Lung (tissue), 16 donors: ENCODE results near the gene PADI4. TPM values are rescaled to one million over a fixed set of nuclear protein-coding genes. Genes with fewer than 3 reads are reported as not detected.

Experiments
- ATAC-seq: fragments of 200-7000 bp; cut with Tn5 transposase; one replicate; pipeline ENCODE4 v1.9.1; 2020; ENCODE audit warnings: moderate number of reproducible peaks; ENCODE audit not compliant: insufficient read depth, low FRiP score
- DNase-seq, 3 donors: peaks; one replicate each; pipeline ENCODE4 v3.0.0-alpha.2; 2013 to 2017
- H3K27ac ChIP-seq, 2 donors: one replicate each; pipeline ENCODE4 v1.5.1; 2013; ENCODE audit warnings: mild to moderate bottlenecking in 2 of 2, moderate library complexity in 2 of 2, control low read depth in 1 of 2, inconsistent platforms in 1 of 2, low read depth in 1 of 2, low read length in 1 of 2
- H3K27me3 ChIP-seq, 3 donors: one replicate each; pipeline ENCODE4 v1.5.1; 2013; ENCODE audit warnings: low read length in 2 of 3; ENCODE audit not compliant: control insufficient read depth in 3 of 3, insufficient read depth in 3 of 3
- H3K36me3 ChIP-seq, 4 donors: one replicate each; pipeline ENCODE4 v1.5.1; 2013; ENCODE audit warnings: low read length in 4 of 4, mild to moderate bottlenecking in 1 of 4, moderate library complexity in 1 of 4; ENCODE audit not compliant: control insufficient read depth in 4 of 4, insufficient read depth in 4 of 4
- H3K4me1 ChIP-seq, 5 donors: one replicate each; pipeline ENCODE4 v1.5.1; 2013; ENCODE audit warnings: low read length in 5 of 5, mild to moderate bottlenecking in 2 of 5, moderate library complexity in 1 of 5; ENCODE audit not compliant: control insufficient read depth in 5 of 5, insufficient read depth in 5 of 5
- H3K4me3 ChIP-seq: one replicate; pipeline ENCODE4 v1.5.1; 2013; ENCODE audit warnings: mild to moderate bottlenecking, control low read depth, moderate library complexity
- H3K9ac ChIP-seq, 2 donors: one replicate each; pipeline ENCODE4 v1.5.1; 2013; ENCODE audit warnings: low read length in 2 of 2, control low read depth in 1 of 2; ENCODE audit not compliant: insufficient read depth in 1 of 2
- H3K9me3 ChIP-seq, 4 donors: one replicate each; pipeline ENCODE4 v1.5.1; 2013; ENCODE audit warnings: low read length in 3 of 4, mild to moderate bottlenecking in 1 of 4, moderate library complexity in 1 of 4; ENCODE audit not compliant: control insufficient read depth in 4 of 4, insufficient read depth in 3 of 4
- CTCF ChIP-seq: IDR thresholded peaks from 2 replicates; pipeline ENCODE4 v1.5.1; 2012; ENCODE audit warnings: mild to moderate bottlenecking; ENCODE audit errors: control extremely low read depth, extremely low read depth
- WGBS, 2 donors: extraction: QIAGEN DNeasy Blood & Tissue Kit; methylation state at CpG; one replicate each; pipeline ENCODE4 v1.1.7; 2013; 5-methylcytosine and 5-hydroxymethylcytosine counted together
- long read RNA-seq, 5 donors: transcript quantifications; one replicate each; lab custom pipeline, GENCODE V29; 2026
- polyA plus RNA-seq, 2 donors: library from polyadenylated mRNA; stranded (reverse); fragments of 200-250 nt; gene quantifications; one replicate each; pipeline ENCODE4 v1.2.1, GENCODE V29; 2013
- total RNA-seq, 2 donors: library from RNA; depleted of rRNA in 1 of 2; stranded (reverse); fragments of >200 nt in 1 of 2; gene quantifications; one replicate each; pipeline ENCODE4 v1.2.1, GENCODE V29; 2014 to 2021
- donor health status: control.
- donor health status: control.
- donor health status: Bipolar disorder and iron deficiency.
- donor health status: healthy.
- donor health status: DM: yes; HTN: yes; CAD: no.

PADI4 gene
- 10 to 100 TPM; 12.4 to 16.0 TPM for total RNA-seq
- polyA plus RNA-seq: 10 to 100 TPM in 1 of 2 donors, 1 to 10 TPM in 1; 1.7 to 22.5 TPM
- long read RNA-seq, donor 1: 0 reads
- long read RNA-seq, donor 2: 0 reads
- long read RNA-seq, donor 3: 0 reads
- long read RNA-seq, donor 4: 0 reads
- long read RNA-seq, donor 5: 0 reads

GRCh38 chr1:17307946-17308345, at the start of gene PADI4:
PADI4 (plus strand) TSS chr1:17308197; CDS start chr1:17308223, 26 bp downstream.
- H3K27me3 ChIP-seq: peaks cover 0 to 3% (median 0%) of the 10 kb centered on the region in 3 donors
- no peaks in the 10 kb centered on the region for H3K36me3 ChIP-seq
- H3K4me3 ChIP-seq: no peak within 1 kb of the TSS
- H3K9me3 ChIP-seq: peaks cover 0 to 6% (median 0%) of the 10 kb centered on the region in 4 donors
- H3K9ac ChIP-seq: no peak within 1 kb of the TSS
- 26 to 40% methylated on average over 8 of the region's 8 CpGs for WGBS, 2 donors
- DNase-seq: no peak
- ATAC-seq: no peak
- H3K27ac ChIP-seq: no peak within 1 kb of the TSS
- TF ChIP-seq CTCF: no peak
- H3K4me1 ChIP-seq: peaks cover 0 to 5% (median 0%) of the 10 kb centered on the region in 5 donors

GRCh38 chr1:17258758-17259130, 49.3 kb upstream of the PADI4 start:
- Histone ChIP-seq H3K36me3 (no peaks in the 10 kb centered on the region), H3K27ac (no peak overlapping the region), H3K27me3 (no peaks in the 10 kb centered on the region), H3K4me3 (no peak overlapping the region), H3K9ac (no peak overlapping the region), H3K4me1 (no peaks in the 10 kb centered on the region), H3K9me3 (peaks cover 0 to 3% (median 0%) of the 10 kb centered on the region in 4 donors)
- ATAC-seq (no peak), DNase-seq (no peak)
- TF ChIP-seq CTCF: no peak
- WGBS, 2 donors: 90 to 95% methylated on average over 6 of the region's 6 CpGs

GRCh38 chr1:17259233-17259873, 48.6 kb upstream of the PADI4 start:
- ATAC-seq: no peak
- Histone ChIP-seq H3K9ac (no peak overlapping the region), H3K27ac (no peak overlapping the region), H3K4me1 (no peaks in the 10 kb centered on the region), H3K27me3 (no peaks in the 10 kb centered on the region), H3K4me3 (no peak overlapping the region), H3K36me3 (no peaks in the 10 kb centered on the region), H3K9me3 (peaks cover 0 to 3% (median 0%) of the 10 kb centered on the region in 4 donors)
- no peak for TF ChIP-seq CTCF
- DNase-seq: no peak
- 79 to 85% methylated on average over 24 of the region's 24 CpGs for WGBS, 2 donors
